ENCODE results near the gene NTNG2. TPM values are rescaled to one million over a fixed set of nuclear protein-coding genes. Genes with fewer than 3 reads are reported as not detected.

The NTNG2 gene
- total RNA-seq, 1 donor from 2014 or later = 1.0 TPM

DNA sequence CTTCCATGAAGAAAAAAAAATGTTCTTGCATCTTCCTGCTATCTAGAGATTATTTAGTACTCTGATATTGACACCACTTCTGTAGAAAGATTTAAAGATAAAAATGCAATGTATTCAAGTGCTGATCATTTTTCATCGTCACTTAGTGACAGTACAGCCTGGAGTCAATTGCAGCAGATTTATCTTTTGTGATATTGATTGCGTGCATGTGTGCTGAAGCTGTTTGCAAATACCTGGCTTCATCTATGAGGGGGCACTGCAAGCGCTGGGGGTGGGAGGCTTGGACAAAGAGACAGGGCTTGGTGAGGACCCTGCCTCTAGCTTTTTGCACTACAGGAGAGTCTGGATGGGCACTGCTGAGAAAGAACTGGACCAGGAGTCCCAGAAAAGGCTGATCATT lies 44.2 kb upstream of the NTNG2 start:
- peaks cover 13% of the 10 kb centered on the region for H4K20me1 ChIP-seq (ENCODE audit: low read depth)
- Mint-ChIP-seq H3K36me3 (no peaks in the 10 kb centered on the region), H3K4me1 (no peaks in the 10 kb centered on the region), H3K9me3 (no peaks in the 10 kb centered on the region), H3K4me3 (no peak overlapping the region), H3K27ac (no peak overlapping the region), H3K27me3 (ENCODE audit: insufficient read depth, low read depth) (peaks cover 18% of the 10 kb centered on the region)
- no peak overlapping the region for H3K9ac ChIP-seq
- H2AFZ ChIP-seq (replicated peaks) = no peak overlapping the region
- H3K36me3 ChIP-seq = no peaks in the 10 kb centered on the region
- no peaks in the 10 kb centered on the region for H3F3A ChIP-seq (ENCODE audit: low read depth)
- TF ChIP-seq, protein P1, sequence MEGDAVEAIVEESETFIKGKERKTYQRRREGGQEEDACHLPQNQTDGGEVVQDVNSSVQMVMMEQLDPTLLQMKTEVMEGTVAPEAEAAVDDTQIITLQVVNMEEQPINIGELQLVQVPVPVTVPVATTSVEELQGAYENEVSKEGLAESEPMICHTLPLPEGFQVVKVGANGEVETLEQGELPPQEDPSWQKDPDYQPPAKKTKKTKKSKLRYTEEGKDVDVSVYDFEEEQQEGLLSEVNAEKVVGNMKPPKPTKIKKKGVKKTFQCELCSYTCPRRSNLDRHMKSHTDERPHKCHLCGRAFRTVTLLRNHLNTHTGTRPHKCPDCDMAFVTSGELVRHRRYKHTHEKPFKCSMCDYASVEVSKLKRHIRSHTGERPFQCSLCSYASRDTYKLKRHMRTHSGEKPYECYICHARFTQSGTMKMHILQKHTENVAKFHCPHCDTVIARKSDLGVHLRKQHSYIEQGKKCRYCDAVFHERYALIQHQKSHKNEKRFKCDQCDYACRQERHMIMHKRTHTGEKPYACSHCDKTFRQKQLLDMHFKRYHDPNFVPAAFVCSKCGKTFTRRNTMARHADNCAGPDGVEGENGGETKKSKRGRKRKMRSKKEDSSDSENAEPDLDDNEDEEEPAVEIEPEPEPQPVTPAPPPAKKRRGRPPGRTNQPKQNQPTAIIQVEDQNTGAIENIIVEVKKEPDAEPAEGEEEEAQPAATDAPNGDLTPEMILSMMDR (IDR thresholded peaks at IDR 0.05) = no peak
- TF ChIP-seq EZH2phosphoT487 (IDR thresholded peaks at IDR 0.05) (no peak), EZH2 (IDR thresholded peaks at IDR 0.05) (no peak)
- H3K27me3 ChIP-seq = peaks cover 56% of the 10 kb centered on the region
- no peak overlapping the region for H3K27ac ChIP-seq
- H3K4me2 ChIP-seq = no peak overlapping the region
- no peak overlapping the region for H3K4me3 ChIP-seq
- no peak for DNase-seq (ENCODE audit: low spot score)
- H3K9me3 ChIP-seq (ENCODE audit: low read depth) = no peaks in the 10 kb centered on the region
- H3K79me2 ChIP-seq (ENCODE audit: low read depth) = no peaks in the 10 kb centered on the region
- no peaks in the 10 kb centered on the region for H3K4me1 ChIP-seq

DNA sequence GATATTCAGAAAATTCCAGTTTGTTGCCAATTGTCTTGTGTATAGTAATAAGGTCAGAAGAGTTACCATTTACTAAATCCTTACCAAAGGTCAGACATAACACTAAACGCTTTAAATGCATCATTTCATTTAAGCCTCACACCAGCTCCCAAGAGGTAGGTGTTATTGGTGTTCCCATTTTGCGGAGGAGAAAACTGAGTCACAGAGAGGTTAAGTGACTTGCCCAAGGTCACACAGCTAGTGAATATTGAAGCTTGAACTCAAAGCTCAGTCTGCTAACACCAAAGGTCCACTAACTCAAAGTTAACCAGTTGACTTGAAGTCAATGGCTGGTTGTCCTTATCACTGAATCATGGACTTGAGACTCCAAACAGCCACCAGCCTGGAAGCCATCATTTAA lies 40.8 kb upstream of the NTNG2 start:
- Histone ChIP-seq H3K4me1 (peaks cover 8% of the 10 kb centered on the region), H3K9me3 (ENCODE audit: low read depth) (no peaks in the 10 kb centered on the region), H3K27me3 (peaks cover 53% of the 10 kb centered on the region), H3F3A (ENCODE audit: low read depth) (no peaks in the 10 kb centered on the region), H3K4me3 (no peak overlapping the region), H3K36me3 (no peaks in the 10 kb centered on the region), H3K9ac (no peak overlapping the region), H3K4me2 (no peak overlapping the region), H2AFZ (replicated peaks) (no peak overlapping the region), H3K79me2 (ENCODE audit: low read depth) (no peaks in the 10 kb centered on the region), H4K20me1 (ENCODE audit: low read depth) (no peaks in the 10 kb centered on the region), H3K27ac (no peak overlapping the region)
- no peak overlapping the region for H3K27ac Mint-ChIP-seq
- peaks cover 2% of the 10 kb centered on the region for H3K4me1 Mint-ChIP-seq
- H3K36me3 Mint-ChIP-seq = no peaks in the 10 kb centered on the region
- H3K4me3 Mint-ChIP-seq = no peak overlapping the region
- TF ChIP-seq, protein P1 (IDR thresholded peaks at IDR 0.05) = no peak
- no peak for TF ChIP-seq EZH2phosphoT487 (IDR thresholded peaks at IDR 0.05)
- TF ChIP-seq EZH2 (IDR thresholded peaks at IDR 0.05) = no peak
- no peaks in the 10 kb centered on the region for H3K9me3 Mint-ChIP-seq
- no peak for DNase-seq (ENCODE audit: low spot score)
- peaks cover 18% of the 10 kb centered on the region for H3K27me3 Mint-ChIP-seq (ENCODE audit: insufficient read depth, low read depth)

DNA sequence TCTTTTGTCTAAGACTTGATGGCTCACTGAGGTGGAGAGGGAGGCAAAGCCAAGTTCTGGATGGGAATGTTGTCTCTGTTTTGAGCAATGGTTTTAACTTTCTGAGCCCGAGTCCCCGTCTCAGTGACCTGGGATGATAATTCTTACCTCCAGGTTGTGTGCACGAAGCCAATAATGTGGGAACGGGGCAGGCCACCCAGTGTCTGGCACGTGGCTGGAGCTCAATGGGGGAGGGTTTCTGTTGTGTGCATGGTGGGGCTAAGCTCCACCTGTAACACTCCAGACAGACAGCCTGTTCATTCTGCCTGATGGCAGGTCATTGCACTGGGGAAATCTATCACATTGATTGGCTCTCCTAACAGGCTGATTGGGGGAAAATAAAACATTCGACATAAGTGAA lies 37.1 kb upstream of the NTNG2 start:
- Mint-ChIP-seq H3K4me3 (no peak overlapping the region), H3K27ac (no peak overlapping the region), H3K9me3 (no peaks in the 10 kb centered on the region), H3K4me1 (peaks cover 7% of the 10 kb centered on the region), H3K27me3 (ENCODE audit: insufficient read depth, low read depth) (peaks cover 26% of the 10 kb centered on the region), H3K36me3 (no peaks in the 10 kb centered on the region)
- no peak overlapping the region for H2AFZ ChIP-seq (replicated peaks)
- H3K36me3 ChIP-seq = no peaks in the 10 kb centered on the region
- no peak for DNase-seq (ENCODE audit: low spot score)
- H3K4me3 ChIP-seq = no peak overlapping the region
- TF ChIP-seq, protein P1 (IDR thresholded peaks at IDR 0.05) = no peak
- TF ChIP-seq EZH2phosphoT487 (IDR thresholded peaks at IDR 0.05) (no peak), EZH2 (IDR thresholded peaks at IDR 0.05) (no peak)
- H3K9me3 ChIP-seq (ENCODE audit: low read depth) = no peaks in the 10 kb centered on the region
- no peaks in the 10 kb centered on the region for H3F3A ChIP-seq (ENCODE audit: low read depth)
- peaks cover 8% of the 10 kb centered on the region for H3K4me1 ChIP-seq
- no peaks in the 10 kb centered on the region for H4K20me1 ChIP-seq (ENCODE audit: low read depth)
- no peak overlapping the region for H3K4me2 ChIP-seq
- H3K9ac ChIP-seq = no peak overlapping the region
- H3K79me2 ChIP-seq (ENCODE audit: low read depth) = no peaks in the 10 kb centered on the region
- no peak overlapping the region for H3K27ac ChIP-seq
- H3K27me3 ChIP-seq = peaks cover 39% of the 10 kb centered on the region
